NCI-H2227 treated with DMSO at 0.1 percent for 48 hours (cell line): ENCODE results near the gene PGM2.
"Not testable (repeated sequence)": the region's sequence is repeated elsewhere in the genome, so short reads cannot be mapped to it uniquely, and the experiment has no call there.

Source experiments
- DNase-seq: peaks from one replicate; lab custom pipeline; 2025; lab: John Stamatoyannopoulos, UW

The PGM2 gene

GRCh38 chr4:37818752-37819151 is 7.7 kb upstream of the PGM2 start:
- DNase-seq: no peak

DNA sequence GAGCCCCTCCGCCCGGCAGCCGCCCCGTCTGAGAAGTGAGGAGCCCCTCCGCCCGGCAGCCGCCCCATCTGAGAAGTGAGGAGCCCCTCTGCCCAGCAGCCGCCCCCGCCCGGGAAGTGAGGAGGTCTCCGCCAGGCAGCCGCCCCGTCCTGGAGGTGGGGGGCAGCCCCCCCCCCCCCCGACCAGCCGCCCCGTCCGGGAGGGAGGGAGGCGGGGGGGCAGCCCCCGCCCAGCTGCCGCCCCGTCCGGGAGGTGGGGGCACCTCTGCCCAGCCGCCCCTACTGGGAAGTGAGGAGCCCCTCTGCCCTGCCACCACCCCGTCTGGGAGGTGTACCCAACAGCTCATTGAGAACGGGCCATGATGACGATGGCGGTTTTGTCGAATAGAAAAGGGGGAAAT is 6.0 kb upstream of the PGM2 start:
- DNase-seq: not testable (repeated sequence)

- no peak for DNase-seq
These were observed 4.4 kb upstream of the PGM2 start for GRCh38 chr4:37821953-37822605.

GRCh38 chr4:37825501-37825900 is 985 bp upstream of the PGM2 start:
- not testable (repeated sequence) for DNase-seq

DNA sequence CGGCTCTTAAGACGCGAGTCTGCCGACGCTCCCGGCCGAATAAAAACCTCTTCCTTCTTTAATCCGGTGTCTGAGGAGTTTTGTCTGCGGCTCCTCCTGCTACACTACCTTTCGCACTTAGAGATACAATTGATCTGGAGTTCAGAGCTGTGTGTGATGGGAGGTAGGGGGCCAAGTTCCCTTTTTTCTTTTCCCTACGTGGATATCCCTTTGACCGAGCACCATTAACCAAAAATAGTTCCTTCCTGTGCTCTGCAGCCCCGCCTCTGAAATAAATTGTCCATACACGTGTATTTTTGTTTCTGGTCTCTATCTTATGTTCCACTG is 555 bp upstream of the PGM2 start:
- no peak for DNase-seq

GRCh38 chr4:37827030-37827685 is 672 bp downstream of the PGM2 start:
- no peak for DNase-seq

DNA sequence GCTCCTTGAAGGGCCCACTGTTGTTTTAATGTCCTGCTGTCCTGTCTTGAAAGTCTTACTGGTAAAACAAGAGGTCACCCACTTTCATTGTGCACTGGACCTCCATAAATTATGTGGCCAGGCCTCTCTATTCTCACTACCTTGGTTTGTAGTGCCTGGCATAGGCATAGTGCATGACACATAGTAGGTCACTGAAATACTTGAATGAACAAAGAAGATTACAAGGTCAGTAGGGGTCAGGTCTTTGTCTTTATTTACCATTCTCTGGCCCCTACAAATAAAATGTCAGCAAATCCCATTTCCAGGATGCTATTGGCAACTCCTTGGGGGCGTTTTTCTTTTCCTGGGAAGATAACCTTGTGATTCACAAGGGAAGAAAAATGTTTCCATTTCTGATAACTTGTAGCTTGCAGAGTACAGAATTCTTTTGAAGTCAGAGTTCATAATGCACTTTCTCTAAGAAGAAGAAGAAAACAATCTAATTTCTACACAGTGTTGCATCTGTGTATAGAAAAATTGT is 1.4 kb downstream of the PGM2 start:
- DNase-seq: no peak

- no peak for DNase-seq
These were observed 2.4 kb downstream of the PGM2 start for GRCh38 chr4:37828843-37829242.

GRCh38 chr4:37830640-37831039 is 4.2 kb downstream of the PGM2 start:
- DNase-seq: no peak

GRCh38 chr4:37835031-37835430 is 8.5 kb downstream of the PGM2 start:
- no peak for DNase-seq

DNA sequence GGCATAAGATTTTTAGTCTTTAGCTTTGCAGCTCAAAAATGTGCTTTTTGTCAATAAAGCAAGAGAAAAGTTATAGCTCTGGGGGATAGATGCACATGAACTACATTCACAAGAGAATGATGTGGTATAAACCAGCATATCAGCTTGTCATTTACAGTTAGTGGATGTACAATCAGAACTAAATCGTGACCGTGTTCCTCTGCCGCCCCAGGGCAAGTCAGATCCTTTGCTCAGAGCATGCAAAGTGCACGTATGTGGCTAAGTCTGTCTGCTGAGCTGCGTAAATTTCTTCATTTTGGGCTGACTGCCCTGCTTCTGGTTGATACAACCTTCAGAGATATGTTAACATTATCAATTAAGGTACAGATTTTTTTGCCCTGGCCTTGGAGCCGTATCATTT is 9.3 kb downstream of the PGM2 start:
- DNase-seq: no peak

DNA sequence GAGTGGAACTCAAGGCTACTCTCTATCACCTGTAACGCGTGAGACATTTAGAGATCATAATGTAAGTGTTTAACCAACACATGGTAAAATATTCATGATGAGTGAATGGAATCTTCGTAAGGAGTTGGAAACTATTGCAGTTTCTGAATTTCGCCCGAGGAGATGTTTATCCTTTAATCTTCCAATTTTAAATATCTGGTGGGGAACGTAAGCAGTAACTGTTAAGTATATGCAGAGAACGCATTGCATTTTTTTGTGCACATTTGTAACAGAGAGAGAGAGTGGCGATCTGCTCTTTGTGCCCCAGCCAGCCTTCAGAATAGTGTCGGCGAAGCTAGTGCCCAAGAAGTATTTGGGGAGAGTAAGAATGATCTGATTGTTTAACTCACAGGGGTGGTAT is 9.8 kb downstream of the PGM2 start:
- no peak for DNase-seq

DNA sequence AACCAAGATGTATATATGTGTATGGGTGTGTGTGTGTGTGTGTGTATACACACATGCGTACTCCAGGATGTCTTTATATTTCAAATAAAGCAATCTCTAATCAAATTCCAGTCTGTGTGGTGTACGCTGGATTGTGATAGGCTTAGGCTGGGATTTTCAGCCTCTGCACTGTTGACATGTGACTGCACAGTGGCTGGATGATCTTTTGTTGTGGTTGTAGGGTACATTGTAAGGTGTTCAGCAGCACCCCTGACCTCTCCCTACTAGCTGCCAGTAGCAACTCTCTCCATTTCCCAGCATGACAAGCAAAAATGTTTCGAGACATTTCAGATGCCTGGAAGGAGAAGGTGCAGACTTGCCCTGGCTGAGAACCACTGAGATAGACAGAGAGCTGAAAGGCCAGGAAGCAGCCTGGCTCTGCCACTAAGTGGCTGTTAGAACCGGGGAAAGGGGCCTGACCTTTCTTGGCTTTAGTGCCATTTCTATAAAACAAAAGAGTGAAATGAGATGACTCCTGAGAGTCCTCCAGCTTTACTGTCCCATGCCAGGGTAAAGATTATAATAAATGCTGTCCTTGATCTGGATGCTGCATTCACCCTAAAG is 10.5 kb downstream of the PGM2 start:
- no peak for DNase-seq

GRCh38 chr4:37837446-37837845 is 11.0 kb downstream of the PGM2 start:
- DNase-seq: no peak

DNA sequence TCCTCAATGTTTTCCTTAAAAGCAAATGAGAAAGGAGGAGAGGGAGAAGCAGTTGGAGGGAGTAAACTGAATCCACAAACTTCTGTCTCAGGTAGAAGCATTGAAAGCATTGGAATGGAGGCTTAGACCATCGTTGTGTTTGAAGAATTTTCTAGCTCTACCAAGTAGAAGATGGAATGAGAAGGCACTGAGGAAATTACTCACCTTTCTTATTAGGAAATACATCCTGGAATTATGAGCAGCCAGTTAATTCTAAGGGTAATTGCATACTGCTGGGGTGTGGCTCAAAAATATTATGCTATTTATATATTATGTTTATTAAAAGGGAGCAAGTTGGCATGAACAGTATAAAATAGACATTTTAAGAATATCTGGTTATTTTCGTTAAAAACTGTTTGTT is 12.9 kb downstream of the PGM2 start:
- no peak for DNase-seq

DNA sequence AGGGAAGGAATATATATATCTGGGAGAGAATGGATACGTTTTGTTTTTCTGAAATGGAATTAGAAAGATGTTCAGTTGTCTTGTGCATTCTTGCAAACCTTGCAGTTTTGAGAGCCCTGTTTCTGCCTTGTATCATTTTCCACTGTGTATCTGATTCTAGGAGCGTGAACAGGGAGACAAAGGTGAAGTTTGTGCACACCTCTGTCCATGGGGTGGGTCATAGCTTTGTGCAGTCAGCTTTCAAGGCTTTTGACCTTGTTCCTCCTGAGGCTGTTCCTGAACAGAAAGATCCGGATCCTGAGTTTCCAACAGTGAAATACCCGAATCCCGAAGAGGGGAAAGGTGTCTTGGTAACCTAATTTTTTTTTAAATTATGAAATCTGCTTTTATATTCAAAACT is 17.7 kb downstream of the PGM2 start:
- no peak for DNase-seq

- no peak for DNase-seq
These were observed 18.7 kb downstream of the PGM2 start for GRCh38 chr4:37845201-37845600.

- DNase-seq: no peak
These were observed 20.9 kb downstream of the PGM2 start for GRCh38 chr4:37847311-37847884.

DNA sequence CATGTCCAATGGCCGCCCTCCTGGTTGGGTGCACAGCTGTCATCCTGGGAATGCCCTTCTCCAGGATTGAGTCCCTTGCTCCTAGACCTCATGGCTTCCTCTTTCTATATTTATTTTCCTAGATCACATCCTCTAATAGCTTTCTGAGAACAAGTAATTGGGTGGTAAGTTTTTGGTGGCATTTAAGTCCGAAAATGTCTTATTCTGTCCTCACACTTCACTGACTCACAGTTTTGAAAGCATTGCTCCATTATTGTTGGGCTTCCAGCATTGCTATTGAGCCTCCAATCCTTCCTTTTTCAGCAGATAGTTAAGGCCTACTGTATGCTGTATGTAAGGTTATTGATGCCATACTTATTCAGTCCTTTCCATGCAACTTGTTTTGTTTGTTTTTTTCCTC is 25.9 kb downstream of the PGM2 start:
- DNase-seq: no peak

GRCh38 chr4:37858112-37858511 is 31.6 kb downstream of the PGM2 start:
- DNase-seq: no peak

DNA sequence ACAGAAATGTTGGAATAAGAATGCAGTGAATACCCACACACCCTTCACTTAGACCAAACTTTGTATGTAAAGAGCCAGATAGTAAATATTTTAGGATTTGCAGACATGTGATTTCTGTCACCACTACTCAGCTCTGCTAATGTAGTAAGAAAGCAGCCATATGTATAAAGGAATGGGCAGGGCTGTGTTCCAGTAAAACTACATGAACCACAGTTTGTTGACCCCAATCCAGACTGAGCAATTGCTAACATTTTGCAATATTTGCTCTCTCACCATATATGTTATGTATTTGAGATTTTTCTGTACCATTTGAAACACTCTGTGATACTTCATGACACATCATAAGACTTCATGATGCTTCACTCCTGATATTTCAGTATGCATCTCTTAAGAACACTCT is 32.4 kb downstream of the PGM2 start:
- no peak for DNase-seq

- DNase-seq: no peak
These were observed 33.8 kb downstream of the PGM2 start for GRCh38 chr4:37860266-37860665.

GRCh38 chr4:37862961-37863360 is 36.5 kb downstream of the PGM2 start:
- no peak for DNase-seq
